NB4 (cell line): Measurements from ENCODE around the gene CD46.

Experiments
- CTCF ChIP-seq: IDR thresholded peaks from one replicate; pipeline ENCODE4 v1.5.1; 2012; ENCODE audit warnings: low read depth, low read length
- MAX ChIP-seq: IDR thresholded peaks from 2 replicates; pipeline ENCODE4 v1.6.1; 2011; ENCODE audit warnings: low read depth, low read length
- MYC ChIP-seq: IDR thresholded peaks from 2 replicates; pipeline ENCODE4 v1.6.1; 2011; ENCODE audit warnings: low read depth, low read length
- POLR2A ChIP-seq: IDR thresholded peaks from 2 replicates; pipeline ENCODE4 v1.6.1; 2011; ENCODE audit warnings: mild to moderate bottlenecking; ENCODE audit not compliant: insufficient read length; ENCODE audit errors: extremely low read depth

DNA sequence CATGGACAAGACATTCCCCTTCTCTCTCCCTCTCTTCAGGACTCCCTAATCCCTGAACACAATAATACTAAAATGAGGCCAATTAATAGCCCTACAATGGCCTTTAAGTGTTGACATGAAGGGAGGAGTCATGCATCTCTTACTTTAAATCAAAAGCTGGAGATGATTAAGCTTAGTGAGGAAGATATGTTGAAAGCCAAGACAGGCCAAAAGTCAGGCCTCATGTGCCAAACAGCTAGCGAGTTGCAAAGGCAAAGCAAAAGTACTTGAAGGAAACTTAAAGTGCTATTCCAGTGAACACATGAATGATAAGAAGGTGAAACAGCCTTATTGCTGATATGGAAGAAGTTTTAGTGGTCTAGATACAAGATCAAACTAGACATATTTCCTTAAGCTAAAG lies 49.5 kb upstream of the CD46 start:
- TF ChIP-seq CTCF: no peak
- TF ChIP-seq POLR2A: no peak
- no peak for TF ChIP-seq MAX
- no peak for TF ChIP-seq MYC
